UCSD-AML1 (cell line): ENCODE measurements around the gene MRRF.

Experiments used
- DNase-seq: peaks from one replicate; lab custom pipeline; 2025; ENCODE audit not compliant: unreplicated experiment; lab: John Stamatoyannopoulos, UW

Gene MRRF

DNA sequence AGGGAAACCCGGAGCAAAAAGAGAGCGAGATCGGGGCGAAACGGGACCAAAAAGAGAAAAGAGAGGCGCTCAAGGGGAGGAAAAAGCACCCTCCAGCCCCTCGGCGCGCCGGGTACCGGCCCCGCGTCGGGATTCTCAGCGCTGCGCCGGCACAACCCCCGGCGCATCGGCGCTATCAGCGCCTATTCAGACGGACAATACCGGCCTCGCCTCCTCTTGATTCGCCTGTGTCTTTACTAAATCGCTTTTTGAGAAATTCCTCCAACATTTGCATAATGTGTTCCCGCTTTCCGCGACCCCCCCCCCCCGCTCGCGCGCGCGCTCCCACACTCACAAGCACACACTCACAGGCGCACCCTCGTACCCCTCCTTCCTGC, 36.5 kb upstream of the MRRF start:
- DNase-seq, result no peak

DNA sequence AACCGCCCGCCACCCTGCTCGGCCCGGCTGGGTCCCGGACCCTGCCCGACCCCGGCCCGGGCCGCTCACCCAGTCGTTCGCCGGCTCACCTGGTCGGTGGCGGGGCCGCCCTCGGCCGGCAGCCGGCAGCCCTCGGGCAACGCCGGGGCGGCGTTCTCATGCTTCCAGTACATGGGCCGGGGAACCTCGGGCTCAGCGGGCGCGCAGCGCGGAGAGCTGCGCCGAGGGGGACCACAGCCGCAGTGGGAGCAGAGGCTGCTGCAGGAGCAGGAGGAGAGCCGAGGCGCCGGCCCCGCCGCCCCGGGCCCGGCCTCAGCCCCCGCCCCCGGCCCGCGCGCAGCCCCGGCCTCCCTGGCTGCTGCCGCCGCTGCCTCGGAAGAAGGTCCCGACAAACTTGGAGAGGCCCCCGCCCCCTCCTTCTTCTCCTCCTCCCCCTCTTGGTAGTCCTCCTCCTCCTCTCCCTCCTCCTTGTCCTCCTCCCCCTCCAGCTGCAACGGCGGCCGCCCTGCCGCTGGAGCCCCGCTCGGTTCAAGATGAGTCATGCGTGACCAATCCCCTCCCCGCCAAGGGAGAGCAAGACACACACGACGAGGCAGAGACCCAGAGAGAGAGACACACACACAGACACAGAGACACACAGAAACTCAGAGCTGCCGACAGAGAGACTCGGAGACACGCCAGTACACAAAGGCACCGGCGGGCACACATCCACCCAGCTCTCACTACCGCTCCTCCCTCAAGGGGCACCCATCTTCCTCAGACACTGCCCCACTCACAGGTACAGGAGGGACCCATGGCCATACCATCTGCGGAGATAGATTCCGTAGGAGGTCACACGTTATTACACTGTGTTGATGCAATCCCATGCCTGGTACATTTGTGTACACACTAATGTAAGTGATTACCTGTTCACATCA, 35.9 kb upstream of the MRRF start, which contains the start of gene LHX6:
Gene LHX6, minus strand, starts transcription at position 390 of the 917 bp plus-strand sequence. Its CDS starts 217 bp downstream, at position 173.
- DNase-seq, result no peak

- DNase-seq, result no peak
These were observed 35.2 kb upstream of the MRRF start for GRCh38 chr9:122229485-122229837.

GRCh38 chr9:122232796-122233306, 31.8 kb upstream of the MRRF start:
- no peak for DNase-seq

GRCh38 chr9:122234022-122234748, 30.5 kb upstream of the MRRF start:
- DNase-seq, result no peak

DNA sequence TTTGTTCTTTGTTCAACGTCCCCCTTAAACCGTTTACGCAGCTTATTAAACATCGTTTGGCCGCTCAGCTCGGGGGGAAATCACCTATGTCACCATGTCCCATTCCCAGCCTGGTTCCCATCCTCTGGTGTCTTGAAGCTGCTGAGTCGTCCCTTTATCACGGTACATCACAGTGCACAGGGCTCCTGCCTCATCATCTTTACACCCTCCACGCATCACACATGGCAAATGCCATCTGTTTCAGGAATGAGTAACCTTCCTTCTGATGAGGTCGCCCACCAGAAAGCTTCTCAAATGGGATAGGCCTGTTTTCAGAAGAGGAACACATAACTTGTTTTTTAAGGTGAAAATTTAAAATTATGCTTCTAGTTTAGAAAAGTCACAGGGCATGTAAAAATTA, 28.0 kb upstream of the MRRF start:
- DNase-seq, result no peak

DNA sequence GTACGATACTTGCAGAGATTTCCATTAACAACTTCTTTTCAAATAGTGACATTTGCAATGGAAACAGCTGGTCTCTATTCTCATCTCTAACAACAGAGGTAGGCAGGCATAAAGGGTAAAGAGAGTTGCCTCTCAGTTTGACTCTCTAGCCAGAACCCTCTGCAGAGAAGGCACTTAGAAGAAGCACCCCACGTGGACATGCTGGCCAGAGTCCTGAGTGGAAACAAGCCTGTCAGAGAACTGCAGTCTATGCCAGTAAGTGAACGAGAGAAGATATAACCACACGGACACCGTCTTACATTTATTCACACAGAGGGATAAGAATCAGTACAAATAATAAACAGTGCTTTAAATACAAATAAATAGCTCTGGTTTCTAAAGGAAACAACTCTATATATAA, 25.0 kb upstream of the MRRF start:
- DNase-seq, result no peak

GRCh38 chr9:122244349-122244748, 20.3 kb upstream of the MRRF start:
- no peak for DNase-seq

DNA sequence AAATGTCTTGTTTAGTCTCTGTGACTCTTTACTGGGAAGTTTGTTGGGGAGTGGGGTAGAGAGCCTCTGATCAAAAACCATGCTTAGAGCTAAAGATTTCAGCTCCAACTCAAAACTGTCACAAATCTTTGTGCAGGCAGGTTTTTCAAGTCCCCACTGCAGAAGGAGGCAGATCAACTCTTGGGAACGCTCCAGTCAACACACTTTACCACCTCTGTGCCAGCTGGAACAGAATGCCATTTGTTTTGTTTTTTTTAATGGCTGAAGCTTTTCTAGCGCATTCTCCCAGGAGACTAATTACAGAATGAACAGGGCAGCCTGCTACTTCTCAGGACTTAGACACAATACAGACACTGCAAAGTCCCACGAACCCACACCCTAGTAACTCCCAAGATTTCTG, 18.0 kb upstream of the MRRF start:
- DNase-seq, result no peak

DNA sequence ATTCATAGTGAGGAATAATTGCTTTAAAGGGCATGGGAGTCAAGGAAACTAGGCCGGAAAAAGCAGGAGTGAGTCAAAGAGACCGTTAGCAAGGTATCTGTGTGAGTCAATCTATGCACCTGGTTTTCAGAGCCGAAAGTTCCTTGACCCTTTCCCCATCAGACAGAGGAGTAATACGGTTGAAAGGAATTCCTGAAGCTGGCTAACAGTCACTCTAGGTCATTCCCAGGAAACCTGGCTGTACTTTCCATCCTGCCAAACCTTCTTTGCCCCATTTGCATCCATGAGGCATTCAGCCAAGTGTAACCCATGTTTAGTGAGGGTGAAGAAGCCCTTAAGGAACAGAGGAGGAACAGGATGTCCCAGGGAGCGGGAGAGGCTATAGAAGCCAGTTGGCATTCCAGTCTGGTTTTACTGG, 16.2 kb upstream of the MRRF start:
- DNase-seq, result no peak

DNA sequence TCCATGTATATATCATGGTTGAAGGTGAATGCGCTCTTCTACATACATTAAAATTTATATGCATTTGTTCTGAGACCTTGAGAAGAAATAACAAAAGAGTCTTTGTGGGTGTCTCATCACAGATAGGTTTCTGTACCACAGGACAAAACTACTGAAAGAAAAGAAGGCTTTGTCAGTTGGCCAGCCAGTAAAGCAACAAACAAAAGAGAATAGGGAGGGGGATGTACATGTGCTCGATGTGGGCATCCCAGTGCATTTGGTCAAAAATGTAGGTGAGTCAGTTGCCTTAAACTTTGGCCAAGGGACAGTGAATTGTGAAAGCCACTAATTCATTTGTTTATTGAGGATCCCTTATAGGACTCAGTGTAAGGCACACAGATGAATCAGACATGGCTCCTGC, 13.3 kb upstream of the MRRF start:
- no peak for DNase-seq

DNA sequence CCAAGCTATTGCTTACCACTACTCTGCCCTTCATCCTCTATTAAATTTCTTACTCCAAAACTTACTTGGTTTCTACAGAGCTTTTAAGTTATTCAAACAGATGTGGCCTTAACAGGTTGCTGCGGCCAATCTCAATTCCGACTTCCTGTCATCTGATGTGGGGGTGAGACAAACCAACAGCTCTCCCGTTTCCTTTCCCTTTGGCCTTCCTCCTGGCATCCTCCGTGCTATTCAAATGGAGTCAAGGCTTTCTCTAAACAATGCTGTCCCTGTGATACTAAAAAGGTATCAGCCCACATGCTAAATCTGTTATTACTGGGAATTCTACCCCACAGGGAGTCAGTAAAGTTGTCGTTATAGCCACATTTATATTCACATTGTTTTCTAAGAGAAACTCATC, 11.9 kb upstream of the MRRF start:
- no peak for DNase-seq

- no peak for DNase-seq
These were observed 9.9 kb upstream of the MRRF start for GRCh38 chr9:122254761-122255160.

DNA sequence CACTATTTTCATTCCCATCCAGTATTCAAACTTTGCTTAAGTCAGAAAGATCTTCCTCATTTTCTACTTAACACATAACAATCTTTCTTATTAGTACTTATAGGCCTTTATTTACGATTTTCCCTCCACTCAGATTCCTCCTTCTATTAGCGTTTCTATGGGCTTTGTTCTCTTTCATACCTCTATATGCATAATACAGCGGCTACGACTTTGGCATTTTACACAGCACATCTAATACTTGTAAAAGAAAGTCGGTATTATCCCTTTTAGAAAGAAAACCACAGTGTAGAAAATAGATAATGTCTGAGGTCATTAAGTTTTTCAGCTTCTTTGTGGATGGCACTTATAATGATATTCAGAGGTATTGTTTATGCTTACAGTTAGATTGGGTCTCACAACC, 8.5 kb upstream of the MRRF start:
- DNase-seq, result no peak

DNA sequence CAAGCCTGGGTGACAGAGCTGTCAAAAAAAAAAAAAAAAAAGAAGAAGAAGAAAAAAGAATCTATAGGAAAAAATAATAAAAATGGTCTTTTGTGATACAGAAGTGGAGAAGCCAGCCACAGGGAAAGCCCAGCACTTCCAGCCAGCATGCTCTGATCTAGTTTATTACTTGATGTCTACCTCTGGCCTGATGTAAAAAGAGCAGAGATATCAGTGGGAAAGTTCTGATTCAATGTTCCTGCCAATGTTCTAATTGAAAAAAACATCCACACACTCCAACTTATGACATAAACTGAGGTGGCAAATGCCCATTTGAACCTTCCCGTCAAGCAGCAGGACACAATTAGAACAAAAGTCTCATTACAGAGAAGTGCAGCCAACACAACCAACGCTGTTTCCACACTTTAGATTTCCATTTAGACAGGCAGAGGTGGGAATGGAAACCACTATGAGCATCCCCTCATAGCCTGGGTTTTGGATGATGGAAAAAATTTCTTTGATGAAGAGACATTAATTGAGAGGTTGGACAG, 5.7 kb upstream of the MRRF start:
- no peak for DNase-seq

DNA sequence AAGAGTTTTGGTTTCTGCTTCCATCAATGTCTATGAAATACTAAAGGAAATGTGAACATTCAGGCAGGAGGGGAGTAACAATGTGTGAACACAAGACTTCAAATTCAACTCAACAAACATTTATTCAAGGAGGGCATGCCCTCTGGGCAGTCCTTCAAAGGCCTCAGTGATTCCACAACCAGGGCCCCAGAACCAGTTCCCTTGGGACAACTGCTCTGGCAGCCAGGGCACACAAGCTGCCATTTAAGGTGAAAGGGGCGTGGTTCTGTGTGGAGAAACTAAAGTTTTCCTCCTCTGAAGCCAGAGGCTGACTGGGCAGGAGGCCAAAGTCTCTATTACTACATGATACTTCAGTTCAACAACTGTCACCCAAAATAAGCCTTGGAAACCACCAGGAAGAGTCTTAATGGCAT, 3.2 kb upstream of the MRRF start:
- DNase-seq, result no peak

DNA sequence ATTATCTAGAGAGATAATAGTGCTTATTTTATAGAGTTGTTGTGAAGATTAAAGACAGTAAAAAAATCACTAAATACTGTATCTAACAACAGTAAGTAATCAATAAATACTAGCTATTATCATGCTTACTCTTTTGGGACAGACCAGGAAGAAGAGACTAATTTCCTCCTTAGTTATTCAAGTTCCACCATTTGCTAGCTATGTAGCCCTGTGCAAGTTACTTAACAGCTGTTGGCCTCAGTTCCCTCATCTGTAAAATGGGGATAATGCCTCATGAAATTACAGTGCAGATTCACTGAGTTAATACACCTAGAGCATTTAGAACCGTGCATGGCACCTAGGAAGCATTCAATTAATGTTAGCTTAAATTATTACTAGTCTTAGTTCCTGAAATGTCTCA, 2.6 kb upstream of the MRRF start:
- DNase-seq, result no peak

DNA sequence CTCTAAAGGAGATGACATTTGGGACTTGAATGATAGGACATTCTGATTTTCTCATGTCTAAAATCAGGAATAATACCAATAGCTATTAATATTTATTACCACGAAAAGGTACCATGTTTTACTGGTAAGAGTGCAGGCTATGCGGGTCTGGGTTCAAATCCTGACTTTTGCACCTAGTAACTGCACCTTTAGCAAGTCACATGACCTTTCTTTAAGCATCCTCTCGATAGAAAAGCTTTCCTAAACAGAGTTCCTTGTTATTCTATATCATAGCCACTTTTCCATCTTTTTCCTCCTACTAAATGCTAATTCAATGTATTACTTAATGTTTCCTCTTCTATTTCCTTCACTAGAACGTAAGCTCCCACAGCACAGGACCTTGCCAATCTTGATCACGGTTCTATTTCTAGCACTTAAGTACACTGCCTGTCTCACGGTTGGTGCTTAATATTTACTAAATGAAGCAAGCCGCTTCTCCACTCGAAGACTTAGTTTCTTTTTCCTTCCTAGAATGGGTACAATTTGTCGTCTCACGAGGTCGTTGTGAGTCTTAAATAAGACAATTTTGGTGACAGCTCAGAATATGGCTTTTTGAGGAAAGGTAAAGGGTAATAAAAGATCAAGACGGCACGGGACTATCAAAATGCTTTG, 858 bp upstream of the MRRF start:
- DNase-seq, result no peak

- DNase-seq, result no peak
These were observed 650 bp downstream of the MRRF start for GRCh38 chr9:122265149-122265915.

DNA sequence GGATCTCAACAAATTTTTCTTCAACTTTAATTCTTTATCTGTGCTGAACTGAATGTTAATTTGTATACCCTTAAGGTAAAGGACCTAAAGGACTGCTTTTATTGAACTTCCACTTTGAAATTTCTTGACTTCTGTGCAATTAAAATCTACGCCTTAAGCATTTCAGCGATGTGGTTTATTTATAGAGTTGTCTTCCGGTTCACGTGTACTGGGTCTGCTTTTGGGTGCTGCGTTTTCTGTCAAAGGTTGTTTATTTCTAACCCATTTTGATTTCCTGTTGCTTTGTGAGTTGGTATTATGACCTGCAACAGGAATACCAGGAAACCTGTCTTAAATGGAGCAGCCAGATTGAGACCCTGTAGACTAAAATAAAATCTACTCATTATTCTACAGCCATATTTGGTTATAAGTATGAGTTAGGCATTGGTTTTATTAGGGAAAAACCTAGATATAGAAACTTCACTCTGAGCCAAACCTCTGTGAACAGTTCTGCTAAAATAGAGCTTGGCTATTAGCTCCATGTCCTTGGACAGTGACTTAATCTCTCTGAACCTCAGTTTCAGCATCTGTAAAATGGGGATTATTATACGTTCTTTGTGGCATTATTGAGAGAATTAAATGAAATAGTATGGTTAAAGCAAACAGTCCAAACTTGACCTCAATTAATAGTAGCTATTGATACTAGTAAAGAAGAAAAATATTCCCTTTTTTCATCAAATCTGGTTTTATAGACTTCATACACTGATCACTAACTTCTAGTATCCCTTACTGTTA, 3.5 kb downstream of the MRRF start:
- DNase-seq, result no peak
